ENCODE data around the gene SUGT1. TPM values are rescaled to one million over a fixed set of nuclear protein-coding genes. Genes with fewer than 3 reads are reported as not detected.

Gene SUGT1
- total RNA-seq, 1 experiment from 2014 or later, result 43.2 TPM

GRCh38 chr13:52638666-52639328, 13.8 kb upstream of the SUGT1 start:
- intact Hi-C loops (cut with micrococcal nuclease; ENCODE audit: unreplicated experiment), result no loop called here
- Histone ChIP-seq H3K4me3 (ENCODE audit: low read depth in 2 of 2, low read length in 2 of 2) (no peak overlapping the region), H3K27me3 (ENCODE audit: control insufficient read depth, insufficient read depth, low read length) (no peaks in the 10 kb centered on the region), H3K27ac (ENCODE audit: low read length) (no peak overlapping the region), H3K9me3 (ENCODE audit: control insufficient read depth, insufficient read depth, low read depth, low read length) (no peaks in the 10 kb centered on the region), H3K4me1 (ENCODE audit: control insufficient read depth, insufficient read depth, low read length) (no peaks in the 10 kb centered on the region), H3K36me3 (ENCODE audit: control insufficient read depth, insufficient read depth, low read length) (no peaks in the 10 kb centered on the region; the same call in 1 of the 2 replicates)
- BruUV-seq (replicated peaks), result no TSS peak
- ATAC-seq (no peak), DNase-seq (ENCODE audit: low read depth, low spot score) (no peak)
- in situ Hi-C loops (cut with HindIII; ENCODE audit: low pct_unique_long_range_greater_than_20kb, low sequenced_read_pairs), result no loop called here
- no peak for TF ChIP-seq TCF7L2 (IDR thresholded peaks at IDR 0.05; ENCODE audit: low read depth, low read length)
- no peak for TF ChIP-seq POLR2AphosphoS5 (IDR thresholded peaks at IDR 0.05; ENCODE audit: low read depth, low read length)
- TF ChIP-seq SIN3A (IDR thresholded peaks at IDR 0.05; ENCODE audit: borderline replicate concordance, insufficient read depth, low read depth, low read length), result no peak
- TF ChIP-seq CTCF (IDR thresholded peaks at IDR 0.05), result no peak
- no peak for TF ChIP-seq REST (IDR thresholded peaks at IDR 0.05; ENCODE audit: insufficient read depth in 1 of 2, low read depth in 2 of 2, low read length in 1 of 2)
- ChIA-PET CTCF (no interaction called here), POLR2A (interaction anchor here (0.6 kb wide), 1 partner anchor 93 kb away, joined by 3 read pairs; no protein-coding TSS in a partner anchor)

- in situ Hi-C loops (cut with HindIII; ENCODE audit: low pct_unique_long_range_greater_than_20kb, low sequenced_read_pairs), result no loop called here
Measured at GRCh38 chr13:52642131-52642530, 10.5 kb upstream of the SUGT1 start, which contains the start of gene HNRNPA1L2. HNRNPA1L2 (plus strand) TSS chr13:52642431; CDS start chr13:52642493, 62 bp downstream.

More at GRCh38 chr13:52642131-52642530, 10.5 kb upstream of the SUGT1 start, which contains the start of gene HNRNPA1L2:
- Histone ChIP-seq H3K4me3 (ENCODE audit: low read depth in 2 of 2, low read length in 2 of 2) (no peak within 1 kb of the TSS), H3K36me3 (ENCODE audit: control insufficient read depth, insufficient read depth, low read length) (no peaks in the 10 kb centered on the region; the same call in 1 of the 2 replicates), H3K9me3 (ENCODE audit: control insufficient read depth, insufficient read depth, low read depth, low read length) (no peaks in the 10 kb centered on the region), H3K27ac (ENCODE audit: low read length) (no peak within 1 kb of the TSS), H3K4me1 (ENCODE audit: control insufficient read depth, insufficient read depth, low read length) (no peaks in the 10 kb centered on the region), H3K27me3 (ENCODE audit: control insufficient read depth, insufficient read depth, low read length) (no peaks in the 10 kb centered on the region)
- intact Hi-C loops (cut with micrococcal nuclease; ENCODE audit: unreplicated experiment), result no loop called here
- no TSS peak for BruUV-seq (replicated peaks)
- TF ChIP-seq CTCF (IDR thresholded peaks at IDR 0.05) (no peak), TCF7L2 (IDR thresholded peaks at IDR 0.05; ENCODE audit: low read depth, low read length) (no peak), SIN3A (IDR thresholded peaks at IDR 0.05; ENCODE audit: borderline replicate concordance, insufficient read depth, low read depth, low read length) (no peak), POLR2AphosphoS5 (IDR thresholded peaks at IDR 0.05; ENCODE audit: low read depth, low read length) (no peak), REST (IDR thresholded peaks at IDR 0.05; ENCODE audit: insufficient read depth in 1 of 2, low read depth in 2 of 2, low read length in 1 of 2) (no peak)
- POLR2A ChIA-PET, result no interaction called here
- CTCF ChIA-PET, result no interaction called here
- no peak for ATAC-seq
- DNase-seq (ENCODE audit: low read depth, low spot score), result no peak
